A673 (cell line): ENCODE results near the gene KATNAL1.

ENCODE experiments used
- CTCF ChIP-seq: fragments of 300-800, 200-600 bp; sonication (generic); conservative IDR thresholded peaks from 2 replicates; pipeline ENCODE4 v1.5.1; 2017; ENCODE audit warnings: low read depth, mild to moderate bottlenecking, antibody characterized with exemption, low read length, moderate library complexity, mixed read lengths
- EZH2 ChIP-seq: fragments of 200-600 bp; sonication (generic); IDR thresholded peaks from 2 replicates; pipeline ENCODE4 v1.6.1; 2017; ENCODE audit warnings: borderline replicate concordance, low read depth, mild to moderate bottlenecking, mixed read lengths, antibody characterized with exemption, low read length; ENCODE audit not compliant: poor library complexity, severe bottlenecking

GRCh38 chr13:30305456-30305970, 1.8 kb downstream of the KATNAL1 start:
- no peak for TF ChIP-seq CTCF
- TF ChIP-seq EZH2 = no peak
